GM23248 (cell line): ENCODE results near the gene CDH6. TPM values are rescaled to one million over a fixed set of nuclear protein-coding genes. Genes with fewer than 3 reads are reported as not detected.

Source experiments
- DNase-seq: peaks from one replicate; pipeline ENCODE4 v3.0.0-alpha.2; 2015
- H2AFZ ChIP-seq: fragments of 200-600 bp; sonication (generic); 2 replicates; pipeline ENCODE4 v1.6.1; 2016; ENCODE audit warnings: antibody characterized with exemption
- H3F3A ChIP-seq: fragments of 200-600 bp; sonication (generic); 2 replicates; pipeline ENCODE4 v1.6.1; 2016; ENCODE audit warnings: mild to moderate bottlenecking, antibody characterized with exemption, mixed run types; ENCODE audit not compliant: insufficient read depth
- H3K27ac ChIP-seq: fragments of 200-600 bp; sonication (generic); 2 replicates; pipeline ENCODE4 v1.5.1; 2016; ENCODE audit warnings: mild to moderate bottlenecking
- H3K27me3 ChIP-seq: fragments of 200-600 bp; sonication (generic); replicated peaks from 2 replicates; pipeline ENCODE4 v1.6.1; 2016; ENCODE audit warnings: mild to moderate bottlenecking; ENCODE audit not compliant: insufficient read depth
- H3K36me3 ChIP-seq: fragments of 200-600 bp; sonication (generic); 2 replicates; pipeline ENCODE4 v1.6.1; 2016; ENCODE audit warnings: low read depth, mild to moderate bottlenecking
- H3K4me1 ChIP-seq: fragments of 200-600 bp; sonication (generic); 2 replicates; pipeline ENCODE4 v1.6.1; 2016; ENCODE audit warnings: mild to moderate bottlenecking; ENCODE audit not compliant: insufficient read depth
- H3K4me2 ChIP-seq: fragments of 200-600 bp; sonication (generic); one replicate; pipeline ENCODE4 v1.6.1; 2016; ENCODE audit warnings: mild to moderate bottlenecking; ENCODE audit not compliant: unreplicated experiment
- H3K4me3 ChIP-seq: fragments of 200-600 bp; sonication (generic); 2 replicates; pipeline ENCODE4 v1.5.1; 2016; ENCODE audit warnings: mild to moderate bottlenecking
- H3K79me2 ChIP-seq: fragments of 200-600 bp; sonication (generic); 2 replicates; pipeline ENCODE4 v1.6.1; 2016; ENCODE audit warnings: mild to moderate bottlenecking; ENCODE audit not compliant: insufficient read depth
- H3K9ac ChIP-seq: fragments of 200-600 bp; sonication (generic); 2 replicates; pipeline ENCODE4 v1.6.1; 2016; ENCODE audit warnings: mild to moderate bottlenecking
- H3K9me2 ChIP-seq: fragments of 200-600 bp; sonication (generic); 2 replicates; pipeline ENCODE4 v1.6.1; 2016; ENCODE audit warnings: mixed run types, mild to moderate bottlenecking, moderate library complexity; ENCODE audit not compliant: insufficient read depth
- H3K9me3 ChIP-seq: fragments of 200-600 bp; sonication (generic); one replicate; pipeline ENCODE4 v1.6.1; 2017; ENCODE audit warnings: low read depth
- H4K20me1 ChIP-seq: fragments of 200-600 bp; sonication (generic); 2 replicates; pipeline ENCODE4 v1.6.0; 2016; ENCODE audit not compliant: insufficient read depth
- EZH2 ChIP-seq: fragments of 200-600 bp; sonication (generic); IDR thresholded peaks from 2 replicates; pipeline ENCODE4 v1.6.1; 2018; ENCODE audit warnings: antibody characterized with exemption, mild to moderate bottlenecking; ENCODE audit not compliant: insufficient read depth, poor library complexity, severe bottlenecking
- EZH2phosphoT487 ChIP-seq: fragments of 200-600 bp; sonication (generic); IDR thresholded peaks from 2 replicates; pipeline ENCODE4 v1.6.1; 2018; ENCODE audit warnings: antibody characterized with exemption, moderate library complexity, mild to moderate bottlenecking, low read depth; ENCODE audit not compliant: insufficient read depth
- WGBS, 2 experiments: methylation state at CpG; one replicate each; pipeline ENCODE4 v1.1.6; 2015 to 2017; ENCODE audit warnings: low lambda C conversion rate in 2 of 2, low coverage in 1 of 2; ENCODE audit errors: missing lambda C conversion rate in 2 of 2; 5-methylcytosine and 5-hydroxymethylcytosine counted together
- in situ Hi-C: fragments of 300-500 bp; cut with MboI; formaldehyde crosslinking; loops from 2 replicates; pipeline ENCODE4 v1.15.0; 2020
- polyA plus RNA-seq: library from polyadenylated mRNA; unstranded; fragments of >200 nt; fragmentation: Nextera tagmentation; extraction: Ambion mirVana; gene quantifications from 2 replicates; pipeline ENCODE4 v1.2.1, GENCODE V29; 2016
- total RNA-seq: library from RNA; depleted of rRNA; stranded (reverse); fragments of >200 nt; shearing (Covaris generic); gene quantifications from 2 replicates; pipeline ENCODE4 v1.2.3, GENCODE V29; 2014

CDH6 gene
- total and polyA plus RNA-seq, 2 experiments from 2014 or later: 4.1 to 7.2 TPM

DNA sequence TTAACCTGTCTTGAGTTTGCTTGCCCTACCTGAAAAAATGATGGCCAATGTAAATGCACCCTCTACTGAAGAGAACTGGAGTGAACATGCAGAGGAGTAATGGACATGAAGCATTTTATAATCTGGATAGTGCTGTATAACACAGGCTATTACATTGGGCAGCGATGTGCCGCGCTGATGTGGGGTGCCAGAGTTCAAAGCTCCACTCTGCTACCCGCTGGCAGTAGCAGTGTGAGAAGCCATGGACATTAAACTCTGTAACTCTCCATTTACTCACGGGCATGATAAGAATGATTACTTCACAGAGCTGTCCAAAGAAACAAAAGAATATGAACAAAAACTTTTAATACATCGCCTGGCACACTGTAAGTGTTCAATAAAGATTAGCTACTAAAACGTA, 7.5 kb upstream of the CDH6 start:
- Histone ChIP-seq H3K27me3 (no peaks in the 10 kb centered on the region), H3K9me2 (no peaks in the 10 kb centered on the region), H3K79me2 (no peaks in the 10 kb centered on the region), H3K27ac (no peak overlapping the region), H3K9me3 (no peaks in the 10 kb centered on the region), H3K4me3 (no peak overlapping the region), H3K36me3 (no peaks in the 10 kb centered on the region), H3F3A (no peaks in the 10 kb centered on the region), H2AFZ (no peak overlapping the region), H3K9ac (no peak overlapping the region), H3K4me2 (no peak overlapping the region), H3K4me1 (no peaks in the 10 kb centered on the region), H4K20me1 (no peaks in the 10 kb centered on the region)
- TF ChIP-seq EZH2 (no peak), EZH2phosphoT487 (no peak)
- DNase-seq: no peak
- in situ Hi-C loops: no loop called here
- 68 to 69% methylated on average over 7 of the region's 7 CpGs for WGBS, 2 experiments

DNA sequence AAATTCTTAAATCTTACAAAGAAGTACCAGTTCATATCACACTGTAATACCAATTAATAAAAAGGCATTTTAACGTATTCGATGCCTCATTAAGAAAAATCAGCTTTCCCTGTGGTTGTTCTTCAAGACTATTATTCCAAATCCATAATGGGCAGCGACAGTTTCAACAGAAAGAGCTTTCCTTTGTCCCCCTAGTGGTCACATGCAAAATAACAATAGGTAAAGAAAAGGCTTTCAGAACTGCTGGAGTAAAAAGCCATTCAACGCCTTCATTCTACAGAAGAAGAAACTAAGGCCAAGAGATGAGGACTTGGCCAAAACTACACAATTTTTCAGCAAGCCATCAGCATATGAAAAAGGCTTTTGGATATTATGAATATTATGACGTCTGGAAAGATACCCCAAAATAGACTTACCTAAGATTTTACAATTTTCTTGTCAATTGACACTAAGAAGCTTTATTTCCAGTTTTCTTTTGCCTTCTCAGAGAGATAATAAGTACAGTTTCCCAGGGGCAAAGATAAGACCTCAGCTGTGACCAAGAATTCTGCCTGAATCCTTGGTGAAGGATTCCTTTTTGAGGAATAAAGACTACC, 6.7 kb upstream of the CDH6 start:
- H3K9ac ChIP-seq: no peak overlapping the region
- 12 to 14% methylated on average over 5 of the region's 5 CpGs for WGBS, 2 experiments
- no peak overlapping the region for H3K4me2 ChIP-seq
- in situ Hi-C loops: no loop called here
- H3K4me3 ChIP-seq: no peak overlapping the region
- TF ChIP-seq EZH2 (no peak), EZH2phosphoT487 (no peak)
- H3K4me1 ChIP-seq: no peaks in the 10 kb centered on the region
- H3K27ac ChIP-seq: no peak overlapping the region
- no peaks in the 10 kb centered on the region for H4K20me1 ChIP-seq
- H3K79me2 ChIP-seq: no peaks in the 10 kb centered on the region
- peak; percentile 61 for DNase-seq
- no peaks in the 10 kb centered on the region for H3K36me3 ChIP-seq
- no peak overlapping the region for H2AFZ ChIP-seq
- no peaks in the 10 kb centered on the region for H3K9me2 ChIP-seq
- 0 out of 2 replicates have a peak, but pooled peaks cover 1% of the 10 kb centered on the region for H3K27me3 ChIP-seq
- H3K9me3 ChIP-seq: no peaks in the 10 kb centered on the region
- no peaks in the 10 kb centered on the region for H3F3A ChIP-seq

DNA sequence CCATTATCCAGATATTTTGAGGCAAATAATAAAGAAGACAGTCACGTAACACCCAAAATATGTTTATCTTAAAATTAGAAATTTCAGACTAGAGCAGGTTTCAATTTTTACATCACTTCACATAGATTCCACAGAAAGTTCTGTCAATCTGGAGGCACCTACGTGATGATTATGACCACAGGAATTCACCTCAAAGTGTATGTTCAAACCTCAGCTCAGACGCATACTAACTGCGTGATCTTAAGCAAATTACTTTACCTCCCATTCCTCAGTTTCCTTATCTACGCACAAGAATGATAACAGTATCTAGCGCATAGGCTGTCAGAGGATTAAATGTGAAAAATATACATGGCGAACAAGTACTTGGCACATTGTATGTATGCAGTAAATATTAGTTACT, 5.9 kb upstream of the CDH6 start:
- Histone ChIP-seq H3K9me2 (no peaks in the 10 kb centered on the region), H3K36me3 (no peaks in the 10 kb centered on the region), H3K9ac (no peak overlapping the region), H3K4me1 (no peaks in the 10 kb centered on the region), H3K79me2 (no peaks in the 10 kb centered on the region), H4K20me1 (no peaks in the 10 kb centered on the region), H3K4me3 (no peak overlapping the region), H2AFZ (no peak overlapping the region), H3K27me3 (0 out of 2 replicates have a peak, but pooled peaks cover 9% of the 10 kb centered on the region), H3K27ac (no peak overlapping the region), H3K9me3 (no peaks in the 10 kb centered on the region), H3K4me2 (no peak overlapping the region), H3F3A (no peaks in the 10 kb centered on the region)
- in situ Hi-C loops: no loop called here
- TF ChIP-seq EZH2phosphoT487 (no peak), EZH2 (no peak)
- DNase-seq: no peak
- WGBS, 2 experiments: 80 to 81% methylated on average over 7 of the region's 7 CpGs

DNA sequence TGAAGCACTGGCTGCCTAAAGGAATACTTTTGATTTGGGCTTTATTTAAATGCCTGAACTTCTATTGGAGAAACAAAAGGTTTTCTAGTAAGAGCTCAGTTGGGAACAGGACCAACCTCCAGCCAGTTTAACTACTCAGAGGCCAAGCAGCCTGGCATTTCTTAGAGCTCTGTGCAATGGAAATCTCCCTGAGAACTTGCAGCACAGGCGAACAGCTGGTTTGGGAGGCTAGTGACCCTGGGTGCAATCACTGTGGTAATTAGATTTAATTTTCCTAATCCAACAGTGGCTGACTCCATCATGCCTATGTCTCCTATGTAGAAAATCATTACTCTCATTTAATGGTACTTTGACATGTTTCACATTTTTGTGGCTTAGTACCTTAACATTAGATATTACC, 1.0 kb upstream of the CDH6 start:
- in situ Hi-C loops: no loop called here
- H3K4me3 ChIP-seq: no peak overlapping the region
- H3K36me3 ChIP-seq: no peaks in the 10 kb centered on the region
- 85 to 97% methylated on average over 1 of the region's 1 CpG for WGBS, 2 experiments
- H3K27ac ChIP-seq: no peak overlapping the region
- H3K9ac ChIP-seq: no peak overlapping the region
- TF ChIP-seq EZH2phosphoT487 (no peak), EZH2 (no peak)
- H3K9me2 ChIP-seq: no peaks in the 10 kb centered on the region
- no peaks in the 10 kb centered on the region for H3F3A ChIP-seq
- peaks cover 15% of the 10 kb centered on the region for H3K4me1 ChIP-seq
- peaks cover 27% of the 10 kb centered on the region for H3K27me3 ChIP-seq
- H2AFZ ChIP-seq: no peak overlapping the region
- no peaks in the 10 kb centered on the region for H3K9me3 ChIP-seq
- DNase-seq: no peak
- no peaks in the 10 kb centered on the region for H4K20me1 ChIP-seq
- H3K4me2 ChIP-seq: no peak overlapping the region
- no peaks in the 10 kb centered on the region for H3K79me2 ChIP-seq
